GM12891 (cell line): ENCODE results near the gene RGL4.

ENCODE experiments used
- DNase-seq: peaks from one replicate; pipeline ENCODE4 v3.0.0; 2011; ENCODE audit warnings: low spot score; ENCODE audit not compliant: insufficient read length
- FAIRE-seq: peaks from 2 replicates; lab custom pipeline; 2011; peaks lifted over from hg19 to GRCh38; lab: Jason Lieb, UNC
- PAX5 ChIP-seq: IDR thresholded peaks from 2 replicates; pipeline ENCODE4 v1.6.1; 2011; ENCODE audit warnings: low read length, moderate library complexity, mild to moderate bottlenecking; ENCODE audit not compliant: insufficient read depth, severe bottlenecking
- POLR2A ChIP-seq: IDR thresholded peaks from 2 replicates; pipeline ENCODE4 v1.6.1; 2011; ENCODE audit warnings: low read depth, low read length, control low read depth
- POLR2AphosphoS5 ChIP-seq: IDR thresholded peaks from 2 replicates; pipeline ENCODE4 v1.6.1; 2011; ENCODE audit warnings: low read depth, low read length, control low read depth
- POU2F2 ChIP-seq: IDR thresholded peaks from 2 replicates; pipeline ENCODE4 v1.6.1; 2011; ENCODE audit warnings: low read depth, mild to moderate bottlenecking, control low read depth, low read length, moderate library complexity
- SPI1 ChIP-seq: IDR thresholded peaks from 2 replicates; pipeline ENCODE4 v1.6.1; 2011; ENCODE audit warnings: low read depth, low read length, control low read depth
- TAF1 ChIP-seq: IDR thresholded peaks from 2 replicates; pipeline ENCODE4 v1.6.1; 2011; ENCODE audit warnings: low read depth, low read length, control low read depth

RGL4 gene

GRCh38 chr22:23704062-23704461, 13.2 kb downstream of the RGL4 start:
- no peak for DNase-seq

GRCh38 chr22:23704829-23705228, 14.0 kb downstream of the RGL4 start:
- FAIRE-seq (peak; percentile 23), DNase-seq (no peak)
- TF ChIP-seq POLR2A, result no peak
- TF ChIP-seq PAX5, result no peak
- TF ChIP-seq TAF1, result no peak
- TF ChIP-seq POLR2AphosphoS5, result no peak
- TF ChIP-seq SPI1, result no peak
- TF ChIP-seq POU2F2, result no peak

More at GRCh38 chr22:23704062-23704461, 13.2 kb downstream of the RGL4 start:
- TF ChIP-seq SPI1 (no peak), POLR2A (no peak), POLR2AphosphoS5 (no peak), POU2F2 (no peak), TAF1 (no peak), PAX5 (no peak)
- no peak for FAIRE-seq

DNA sequence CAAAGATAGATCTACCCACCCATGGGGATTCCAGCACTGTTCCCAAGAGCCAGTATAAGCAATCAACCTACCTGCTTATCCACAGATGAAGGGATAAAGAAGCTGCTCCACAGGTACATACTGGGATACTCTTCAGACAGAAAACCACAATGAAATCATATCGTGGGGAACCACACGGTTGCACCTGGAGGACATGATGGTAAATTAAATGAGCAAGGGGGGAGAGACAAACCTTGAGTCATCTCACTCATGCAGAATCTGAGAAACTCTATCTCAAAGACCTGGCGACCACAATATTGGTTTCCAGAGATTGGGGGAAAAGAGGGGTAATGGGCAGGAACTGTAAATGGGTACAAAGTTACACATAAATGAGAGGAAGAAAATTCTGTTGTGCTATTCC, 14.5 kb downstream of the RGL4 start:
- no peak for FAIRE-seq
- TF ChIP-seq TAF1 (no peak), POLR2AphosphoS5 (no peak), PAX5 (no peak), POU2F2 (no peak), POLR2A (no peak), SPI1 (no peak)

DNA sequence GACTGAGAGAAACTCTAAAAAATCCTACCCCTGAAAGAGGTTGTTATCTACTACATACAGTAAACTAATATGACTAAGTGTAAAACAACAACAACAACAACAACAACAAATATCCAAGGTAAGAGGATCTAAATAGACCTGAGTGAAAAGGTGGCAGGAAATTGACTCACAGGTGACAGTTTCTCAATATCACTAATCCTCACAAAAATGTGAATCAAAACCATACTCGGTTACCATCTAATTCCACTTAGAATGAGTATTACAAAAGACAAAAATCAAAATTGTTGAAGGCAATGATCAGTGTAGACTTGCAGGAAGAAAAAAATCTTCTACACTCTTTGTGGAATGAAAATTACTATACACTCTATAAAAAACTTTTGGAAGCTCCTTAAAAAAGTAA, 17.5 kb downstream of the RGL4 start:
- FAIRE-seq (no peak), DNase-seq (no peak)
- TF ChIP-seq SPI1 (no peak), POLR2AphosphoS5 (no peak), POU2F2 (no peak), POLR2A (no peak), PAX5 (no peak), TAF1 (no peak)

More for the DNA sequence above, 14.5 kb downstream of the RGL4 start:
- DNase-seq, result no peak

DNA sequence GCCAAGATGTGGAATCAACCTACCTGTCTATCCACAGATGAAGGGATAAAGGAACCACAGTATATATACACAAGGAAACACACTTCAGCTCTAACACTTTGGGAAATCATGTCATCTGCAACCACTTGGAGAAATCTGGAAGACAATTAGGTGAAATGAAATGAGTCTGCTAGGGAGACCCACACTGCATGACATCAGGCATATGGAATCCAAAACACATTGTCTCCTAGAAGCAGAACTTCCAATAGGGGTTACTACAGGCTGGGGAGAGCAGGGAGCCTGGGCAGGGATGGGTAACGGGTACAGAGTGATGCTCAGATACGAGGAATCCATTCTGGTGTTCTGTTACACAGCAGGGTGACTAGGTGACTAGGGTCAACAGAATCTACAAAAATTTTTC, 18.3 kb downstream of the RGL4 start:
- DNase-seq, result no peak
- no peak for FAIRE-seq
- TF ChIP-seq TAF1 (no peak), POLR2A (no peak), SPI1 (no peak), PAX5 (no peak), POU2F2 (no peak), POLR2AphosphoS5 (no peak)

DNA sequence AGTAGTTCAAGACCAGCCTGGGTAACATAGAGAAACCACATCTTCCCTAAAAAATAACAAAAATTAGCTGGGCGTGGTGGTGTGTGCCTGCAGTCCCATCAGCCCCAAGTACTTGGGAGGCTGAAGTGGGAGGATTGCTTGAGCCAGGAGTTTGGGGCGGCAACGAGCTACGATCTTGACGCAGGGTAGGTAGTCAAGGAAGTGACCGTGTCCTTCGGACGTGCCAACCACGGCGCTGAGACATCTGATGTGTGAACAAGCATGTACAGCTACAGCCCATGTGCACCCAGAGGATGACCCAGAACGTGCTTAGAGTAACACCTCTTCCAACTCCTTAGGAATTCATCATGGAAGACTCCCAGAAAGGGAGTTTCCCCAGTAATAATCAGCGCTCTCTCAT, 21.4 kb downstream of the RGL4 start:
- no peak for FAIRE-seq
- DNase-seq, result no peak
- TF ChIP-seq POU2F2 (no peak), PAX5 (no peak), POLR2A (no peak), TAF1 (no peak), SPI1 (no peak), POLR2AphosphoS5 (no peak)

DNA sequence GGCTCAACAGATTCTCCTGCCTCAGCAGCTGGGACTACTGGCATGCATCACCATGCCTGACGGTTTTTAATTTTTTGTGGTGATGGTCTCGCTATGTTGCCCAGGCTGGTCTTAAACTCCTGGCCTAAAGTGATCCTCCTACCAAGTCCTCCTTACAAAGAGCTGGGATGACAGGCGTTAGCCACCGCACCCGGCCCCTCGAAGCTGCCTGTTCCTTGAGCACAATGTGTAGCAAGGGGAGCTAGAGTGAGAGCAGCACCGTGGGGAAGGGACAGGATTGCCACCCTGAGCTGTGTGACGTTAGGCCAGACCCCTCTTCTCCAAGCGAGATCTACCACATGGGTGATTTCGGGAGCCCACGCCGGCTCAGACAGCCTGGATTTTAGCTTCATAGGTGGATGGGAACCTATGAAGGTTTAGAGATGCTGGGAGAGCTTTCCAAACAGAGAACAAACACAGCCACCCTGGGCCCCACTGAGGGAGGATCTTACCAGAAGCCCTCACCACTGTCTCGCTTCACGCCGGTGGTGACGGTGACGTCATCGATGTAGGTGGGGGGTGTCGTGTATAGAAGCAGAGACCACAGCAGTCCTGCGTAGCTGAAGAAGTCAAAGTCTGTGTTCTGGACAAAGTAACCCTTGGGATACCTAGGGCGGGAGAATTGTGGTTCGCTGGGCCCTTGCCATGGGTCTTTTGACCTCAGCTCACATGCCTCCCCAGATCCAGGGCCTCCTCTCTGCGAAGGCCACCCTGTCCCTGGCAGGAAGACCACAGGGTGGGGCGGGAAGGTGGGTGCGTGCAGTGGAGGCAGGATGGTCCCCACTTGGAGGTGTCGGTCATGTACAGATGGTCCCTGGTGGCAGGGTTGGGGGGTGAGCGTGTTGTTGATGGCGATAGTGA, 23.1 kb downstream of the RGL4 start:
- TF ChIP-seq PAX5 (no peak), POLR2AphosphoS5 (no peak), POU2F2 (no peak), SPI1 (no peak), POLR2A (no peak), TAF1 (no peak)
- FAIRE-seq (no peak), DNase-seq (no peak)

GRCh38 chr22:23714596-23715578, 24.1 kb downstream of the RGL4 start:
- TF ChIP-seq TAF1, result no peak
- no peak for TF ChIP-seq POLR2AphosphoS5
- no peak for TF ChIP-seq PAX5
- TF ChIP-seq POU2F2, result no peak
- TF ChIP-seq SPI1, result no peak
- no peak for TF ChIP-seq POLR2A
- DNase-seq, result no peak
- FAIRE-seq, result peak; percentile 23

- no peak for TF ChIP-seq SPI1
- no peak for TF ChIP-seq POU2F2
- TF ChIP-seq POLR2A, result no peak
- TF ChIP-seq TAF1, result no peak
- TF ChIP-seq PAX5, result no peak
- no peak for TF ChIP-seq POLR2AphosphoS5
- no peak for DNase-seq
- FAIRE-seq, result peak; percentile 69
These were observed 25.1 kb downstream of the RGL4 start for GRCh38 chr22:23715806-23716375.
